B cell (primary cell): ENCODE results near the gene PAM.

ENCODE experiments used
- CTCF ChIP-seq: fragments of 200-600 bp; IDR thresholded peaks from one replicate; pipeline ENCODE4 v1.8.0; 2022; ENCODE audit warnings: antibody characterized with exemption, mild to moderate bottlenecking
- EZH2 ChIP-seq: IDR thresholded peaks from 2 replicates; pipeline ENCODE4 v1.6.1; 2012; ENCODE audit warnings: borderline replicate concordance, low read depth, mild to moderate bottlenecking, moderate library complexity, low read length; ENCODE audit not compliant: insufficient read depth, poor library complexity, severe bottlenecking

- TF ChIP-seq EZH2, result no peak
- TF ChIP-seq CTCF, result no peak
Measured at GRCh38 chr5:102865171-102865509, 110.0 kb downstream of the PAM start.
